ENCODE results near the gene CAPN15.
"Not testable (repeated sequence)": the region's sequence is repeated elsewhere in the genome, so short reads cannot be mapped to it uniquely, and the experiment has no call there.

The CAPN15 gene

GRCh38 chr16:507527-507926, 20.0 kb upstream of the CAPN15 start:
- FAIRE-seq: not testable (repeated sequence)

- no peak for FAIRE-seq
These were observed 19.5 kb upstream of the CAPN15 start for GRCh38 chr16:507996-508395.

- no peak for FAIRE-seq
These were observed 18.4 kb upstream of the CAPN15 start for GRCh38 chr16:508884-509736.

GRCh38 chr16:510066-510825, 17.3 kb upstream of the CAPN15 start:
- FAIRE-seq: no peak

- FAIRE-seq: no peak
These were observed 14.7 kb upstream of the CAPN15 start for GRCh38 chr16:512802-513201.

- FAIRE-seq: no peak
These were observed 13.6 kb upstream of the CAPN15 start for GRCh38 chr16:513950-514349.

- FAIRE-seq: no peak
These were observed 12.2 kb upstream of the CAPN15 start for GRCh38 chr16:515175-515938.

GRCh38 chr16:515939-516226, 11.6 kb upstream of the CAPN15 start:
- FAIRE-seq: no peak

GRCh38 chr16:516301-516700, 11.2 kb upstream of the CAPN15 start:
- no peak for FAIRE-seq

GRCh38 chr16:518858-519257, 8.7 kb upstream of the CAPN15 start:
- FAIRE-seq: no peak

- FAIRE-seq: no peak
These were observed 8.1 kb upstream of the CAPN15 start for GRCh38 chr16:519425-519824.

- FAIRE-seq: no peak
These were observed 7.4 kb upstream of the CAPN15 start for GRCh38 chr16:519841-520687.

- FAIRE-seq: no peak
These were observed 6.7 kb upstream of the CAPN15 start for GRCh38 chr16:520847-521246.

GRCh38 chr16:521381-522210, 5.9 kb upstream of the CAPN15 start:
- no peak for FAIRE-seq

- FAIRE-seq: no peak
These were observed 5.0 kb upstream of the CAPN15 start for GRCh38 chr16:522320-523096.

GRCh38 chr16:523097-523741, 4.3 kb upstream of the CAPN15 start:
- FAIRE-seq: no peak

GRCh38 chr16:524274-525040, 3.1 kb upstream of the CAPN15 start:
- FAIRE-seq: no peak

- FAIRE-seq: no peak
These were observed 2.4 kb upstream of the CAPN15 start for GRCh38 chr16:525123-525519.

GRCh38 chr16:525520-526180, 1.9 kb upstream of the CAPN15 start:
- no peak for FAIRE-seq

Measured in G401.6 (cell line).